NCI-H146 treated with DMSO at 0.1 percent for 48 hours (cell line): Measurements from ENCODE around the gene TJAP1.
"Not testable (repeated sequence)": the region's sequence is repeated elsewhere in the genome, so short reads cannot be mapped to it uniquely, and the experiment has no call there.

Experiments used
- DNase-seq: peaks from one replicate; lab custom pipeline; 2025; ENCODE audit not compliant: unreplicated experiment; lab: John Stamatoyannopoulos, UW

TJAP1 gene

DNA sequence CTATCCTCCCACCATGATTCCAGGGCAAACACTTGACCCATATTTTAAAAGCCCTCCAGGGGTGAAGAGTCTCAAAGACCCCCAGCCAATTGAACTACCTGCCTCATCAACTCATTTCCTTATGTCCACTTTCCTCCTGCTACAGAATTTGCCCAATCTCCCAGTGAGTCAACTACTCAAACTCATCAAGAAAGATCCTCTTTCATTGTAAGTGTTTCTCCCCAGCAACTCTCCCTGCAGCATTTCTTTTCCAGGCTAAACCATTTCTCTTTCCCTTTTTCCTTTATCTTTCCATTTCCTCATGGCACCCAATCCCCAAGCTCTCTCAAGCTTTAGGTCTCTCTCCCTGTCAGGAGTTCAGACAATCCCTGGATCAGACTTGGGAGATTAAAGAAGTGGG is 23.5 kb upstream of the TJAP1 start:
- no peak for DNase-seq

DNA sequence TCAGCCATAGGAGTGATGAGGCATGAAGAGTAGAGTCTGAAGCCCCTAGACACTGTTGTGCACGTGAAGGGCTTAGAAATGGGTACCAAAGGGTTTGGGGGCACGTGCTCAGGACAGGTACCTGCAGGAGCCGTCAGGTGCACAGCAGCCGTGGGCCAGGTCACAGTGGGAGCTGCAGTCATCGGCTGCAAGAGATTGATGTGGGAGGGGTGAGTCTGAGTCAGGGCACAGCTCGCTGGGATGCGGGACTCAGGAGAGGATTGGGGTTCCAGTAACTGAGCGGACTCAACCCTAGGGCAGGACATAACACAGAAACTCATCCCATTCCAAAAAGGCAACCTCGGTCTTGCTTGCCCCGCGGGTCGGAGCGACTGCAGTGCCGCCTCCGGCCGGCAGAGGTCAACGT is 23.1 kb upstream of the TJAP1 start:
- no peak for DNase-seq

- DNase-seq, result peak; percentile 77
These were observed 22.5 kb upstream of the TJAP1 start for GRCh38 chr6:43454696-43455530.

DNA sequence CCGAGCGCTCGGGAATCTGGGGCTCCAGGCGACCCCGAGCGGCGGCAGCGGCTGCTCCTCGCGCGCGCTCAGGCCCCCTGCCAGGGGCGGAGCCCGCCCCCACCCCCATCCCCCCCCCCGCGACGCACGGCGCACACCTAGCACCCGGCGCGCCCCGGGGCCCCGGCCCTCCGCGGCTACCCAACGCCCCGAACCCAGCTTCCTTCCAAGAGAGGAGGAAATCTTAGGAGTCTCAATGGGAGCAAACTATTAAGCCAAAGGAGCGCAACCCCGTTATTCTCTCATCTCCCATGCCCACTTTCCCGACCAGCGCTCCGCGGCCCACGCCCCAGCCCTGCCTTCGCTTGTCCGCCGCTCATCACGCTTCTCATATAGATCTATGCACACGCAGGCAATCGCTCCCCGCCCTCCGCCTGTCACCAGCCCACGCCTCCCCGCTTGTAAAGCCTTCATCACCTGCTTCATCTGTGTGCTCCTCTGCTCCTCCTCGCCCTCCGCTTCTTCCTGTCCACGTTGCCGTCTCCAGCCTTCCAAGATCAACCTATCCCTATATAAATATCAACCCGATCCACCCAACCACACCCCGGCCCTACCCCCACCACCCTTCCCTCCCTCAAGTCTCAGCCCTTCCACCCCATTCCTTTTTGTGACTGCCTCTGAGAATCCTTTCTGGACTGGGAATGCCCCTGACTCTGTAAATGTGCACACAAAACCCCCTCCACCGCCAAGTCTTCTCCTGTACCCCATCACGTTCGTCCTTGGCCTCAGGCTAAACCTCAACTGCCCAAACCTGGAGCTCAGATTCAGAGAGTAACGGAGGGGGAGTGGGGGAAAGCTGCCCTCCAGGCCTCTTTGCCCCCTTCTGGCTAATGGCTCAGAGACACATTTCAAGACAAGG is 21.6 kb upstream of the TJAP1 start, which contains the start of gene DLK2:
Gene DLK2, minus strand, starts transcription at position 18 of the 898 bp plus-strand sequence. CDS start 723 bp downstream, outside the sequence.
- DNase-seq, result peak; percentile 84

- peak; percentile 31 for DNase-seq
These were observed 19.7 kb upstream of the TJAP1 start for GRCh38 chr6:43457643-43458042.

DNA sequence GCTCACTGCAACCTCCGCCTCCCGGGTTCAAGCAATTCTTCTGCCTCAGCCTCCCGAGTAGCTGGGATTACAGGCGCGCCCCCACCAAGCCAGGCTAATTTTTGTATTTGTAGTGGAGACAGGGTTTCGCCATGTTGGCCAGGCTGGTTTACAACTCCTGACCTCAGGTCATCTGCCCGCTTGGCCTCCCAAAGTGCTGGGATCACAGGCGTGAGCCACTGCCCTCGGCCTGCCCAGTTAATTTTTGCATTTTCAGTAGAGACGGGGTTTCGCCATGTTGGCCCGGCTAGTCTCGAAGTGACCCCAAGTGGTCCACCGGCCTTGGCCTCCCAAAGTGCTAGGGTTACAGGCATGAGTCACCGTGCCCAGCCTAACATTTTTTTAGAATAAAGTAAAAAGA is 19.2 kb upstream of the TJAP1 start:
- not testable (repeated sequence) for DNase-seq

GRCh38 chr6:43459535-43459934 is 17.8 kb upstream of the TJAP1 start:
- DNase-seq, result no peak

GRCh38 chr6:43460032-43460431 is 17.3 kb upstream of the TJAP1 start:
- no peak for DNase-seq

DNA sequence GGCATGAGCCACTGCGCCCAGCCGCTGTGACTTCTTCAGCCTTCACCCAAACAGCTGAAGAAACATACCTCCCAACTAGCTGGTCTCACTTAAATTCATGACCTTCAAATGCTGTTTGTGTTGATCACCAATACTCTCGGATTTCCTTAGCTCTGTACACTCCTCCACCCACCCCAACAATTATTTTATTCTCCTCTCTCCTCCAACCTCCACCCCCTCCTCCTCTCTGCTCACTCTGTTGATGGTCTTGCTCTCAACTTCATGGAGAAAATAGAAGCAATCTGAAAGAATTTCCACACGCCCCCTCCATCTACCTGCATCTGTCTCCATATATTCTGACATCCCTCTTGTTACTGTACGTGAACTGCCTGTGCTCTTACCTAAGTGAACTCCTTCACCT is 15.4 kb upstream of the TJAP1 start:
- DNase-seq, result no peak

DNA sequence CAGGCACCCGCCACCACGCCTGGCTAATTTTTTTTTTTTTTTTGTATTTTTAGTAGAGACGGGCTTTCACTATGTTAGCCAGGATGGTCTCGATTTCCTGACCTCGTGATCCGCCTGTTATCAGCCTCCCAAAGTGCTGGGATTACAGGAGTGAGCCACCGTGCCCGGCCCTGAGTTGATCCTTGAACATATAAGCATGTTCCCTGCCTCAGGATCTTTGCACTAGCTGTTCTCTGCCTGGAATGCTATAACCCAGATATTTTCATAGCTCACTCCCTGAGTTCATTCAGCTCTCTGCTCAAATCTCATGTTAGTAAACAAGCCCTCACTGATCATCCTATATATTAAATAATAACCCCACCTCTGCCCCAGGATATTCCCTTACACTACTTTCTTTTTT is 13.0 kb upstream of the TJAP1 start:
- DNase-seq, result no peak

DNA sequence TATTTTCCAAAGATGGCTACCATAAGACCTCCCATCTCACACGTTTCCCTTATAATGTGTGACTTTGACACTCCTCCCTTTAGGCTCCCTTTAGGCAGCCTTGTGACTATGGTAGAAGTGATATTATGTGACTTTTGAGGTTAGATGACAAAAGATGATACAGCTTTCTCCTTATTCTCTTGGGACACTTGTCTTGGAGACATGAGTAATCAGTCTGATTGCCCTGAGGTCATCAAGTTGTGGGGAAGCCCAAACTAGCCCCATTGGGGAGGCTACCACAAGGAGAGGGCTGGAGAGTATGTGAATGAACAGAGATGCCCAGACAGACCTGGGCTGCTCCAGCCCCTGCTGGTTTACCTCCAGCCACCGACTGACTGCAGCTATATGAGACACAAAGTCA is 11.4 kb upstream of the TJAP1 start:
- no peak for DNase-seq

- DNase-seq, result not testable (repeated sequence)
These were observed 10.1 kb upstream of the TJAP1 start for GRCh38 chr6:43467265-43467664.

DNA sequence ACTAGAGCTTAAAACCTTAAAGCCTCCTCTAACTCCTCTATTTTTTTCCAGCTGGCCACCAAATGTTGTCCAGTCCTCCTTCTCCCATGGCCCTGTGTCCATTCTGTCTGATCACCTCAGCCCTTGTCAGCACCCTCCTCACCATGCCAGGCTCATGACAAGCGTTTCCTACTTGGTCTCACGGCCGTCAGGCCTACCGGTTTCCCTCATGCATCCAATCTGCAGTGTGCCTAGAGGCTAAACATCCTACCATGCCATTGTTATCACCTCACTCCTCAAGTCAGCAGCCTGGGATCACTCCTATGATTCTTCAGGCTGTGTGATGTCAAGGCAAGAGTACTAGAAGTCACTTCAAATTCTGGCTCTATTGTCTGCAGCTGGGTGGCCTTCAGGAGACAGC is 9.6 kb upstream of the TJAP1 start:
- DNase-seq, result no peak

GRCh38 chr6:43468240-43468639 is 9.1 kb upstream of the TJAP1 start:
- no peak for DNase-seq

DNA sequence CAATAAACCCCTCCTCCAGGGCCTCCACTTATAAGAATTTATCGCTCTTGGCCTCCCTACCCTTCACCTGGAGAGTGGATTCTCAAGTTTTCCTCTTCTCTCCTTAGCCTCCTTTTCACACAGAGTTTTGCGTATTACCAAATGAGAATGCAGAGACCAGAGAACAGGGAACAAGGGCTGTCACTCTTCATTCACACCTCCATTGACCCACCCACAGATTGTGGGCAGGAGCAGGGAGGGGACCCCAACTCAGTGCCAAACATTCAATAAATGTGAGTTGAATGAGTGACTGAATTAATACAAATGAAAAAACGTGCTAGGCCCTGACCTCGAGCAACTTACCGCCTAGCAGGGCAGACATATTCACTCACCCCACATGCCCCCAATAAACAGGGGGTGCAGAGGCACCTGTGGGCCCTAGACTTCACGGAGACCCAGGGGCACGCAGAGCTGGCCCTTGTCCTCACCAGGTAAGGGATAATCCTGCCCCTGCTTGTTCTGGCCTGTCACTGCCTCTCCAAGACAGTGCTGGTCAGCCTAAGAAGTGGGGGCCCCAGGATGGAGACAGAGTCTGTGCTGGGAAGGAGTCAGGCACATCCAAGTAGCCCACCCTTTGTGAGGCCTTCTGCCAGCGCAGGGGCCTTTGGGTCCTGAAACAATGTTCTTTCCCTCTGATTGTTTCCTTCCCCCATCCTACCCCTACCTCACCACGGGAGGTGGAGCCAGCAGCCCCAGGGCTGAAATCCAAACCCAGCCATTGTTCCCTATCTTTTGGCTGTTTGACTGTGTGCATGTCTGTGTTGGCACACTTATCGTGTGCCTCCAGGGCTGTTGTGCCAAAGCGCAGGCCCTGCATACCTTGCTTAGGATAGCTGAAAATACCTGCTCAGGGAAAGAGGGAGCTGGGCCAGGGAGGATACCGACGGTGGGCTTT is 8.4 kb upstream of the TJAP1 start:
- peak; percentile 84 for DNase-seq

DNA sequence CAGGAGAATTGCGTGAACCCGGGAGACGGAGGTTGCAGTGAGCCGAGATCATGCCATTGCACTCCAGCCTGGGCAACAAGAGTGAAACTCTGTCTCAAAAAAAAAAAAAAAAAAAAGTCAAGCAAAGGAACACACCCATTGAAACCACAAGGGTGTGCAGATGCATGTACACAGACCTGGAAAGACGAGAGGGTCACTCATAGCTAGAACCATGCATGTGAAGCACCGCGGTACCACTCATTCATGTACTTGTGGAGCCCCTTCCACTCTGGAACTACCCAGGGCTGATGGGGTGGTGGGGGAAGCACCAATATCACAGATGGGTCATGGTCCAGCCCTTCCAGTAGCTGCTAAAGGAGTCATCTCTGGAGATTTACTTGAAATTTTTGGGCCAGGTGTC is 7.4 kb upstream of the TJAP1 start:
- no peak for DNase-seq

DNA sequence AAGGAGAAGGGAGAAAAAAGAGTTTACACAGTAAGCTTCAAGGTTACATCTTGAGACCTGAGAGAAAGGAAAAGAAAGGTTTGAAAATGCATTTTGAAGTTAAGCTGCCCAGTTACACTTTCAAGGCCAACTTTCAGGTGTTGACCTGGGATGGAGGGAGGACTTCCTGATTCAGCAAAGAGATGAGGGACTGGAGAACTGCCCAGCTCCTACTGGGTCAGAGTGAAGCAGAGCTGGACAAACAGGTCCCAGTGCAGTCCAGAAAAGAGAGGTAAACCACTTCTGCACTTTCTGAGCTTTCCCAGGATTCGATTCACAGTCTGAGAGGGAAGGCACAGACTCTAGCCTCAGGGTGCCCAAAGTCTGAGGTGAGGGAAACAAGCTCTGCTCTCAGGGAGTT is 6.0 kb upstream of the TJAP1 start:
- no peak for DNase-seq

- DNase-seq, result no peak
These were observed 4.9 kb upstream of the TJAP1 start for GRCh38 chr6:43472515-43472914.

- no peak for DNase-seq
These were observed 1.9 kb upstream of the TJAP1 start for GRCh38 chr6:43475516-43475915.

DNA sequence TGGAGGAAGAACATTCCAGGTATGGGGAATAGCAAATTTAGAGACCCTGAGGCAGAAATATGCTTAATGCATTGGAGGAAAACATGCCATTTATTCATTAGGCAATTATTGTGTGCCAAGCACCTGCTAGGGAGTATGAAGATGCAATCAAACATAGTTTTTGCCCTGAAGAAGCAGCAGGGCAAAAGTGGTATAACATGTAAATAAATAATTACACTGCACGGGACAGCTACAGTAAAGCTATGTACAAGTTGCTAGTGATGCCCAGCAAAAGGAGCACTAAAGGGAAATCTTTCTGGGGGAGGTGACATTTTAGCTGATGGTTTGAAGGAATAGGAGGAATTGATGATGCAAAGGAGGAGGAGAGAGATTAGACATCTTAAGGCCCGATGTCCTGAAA is 624 bp upstream of the TJAP1 start:
- no peak for DNase-seq

DNA sequence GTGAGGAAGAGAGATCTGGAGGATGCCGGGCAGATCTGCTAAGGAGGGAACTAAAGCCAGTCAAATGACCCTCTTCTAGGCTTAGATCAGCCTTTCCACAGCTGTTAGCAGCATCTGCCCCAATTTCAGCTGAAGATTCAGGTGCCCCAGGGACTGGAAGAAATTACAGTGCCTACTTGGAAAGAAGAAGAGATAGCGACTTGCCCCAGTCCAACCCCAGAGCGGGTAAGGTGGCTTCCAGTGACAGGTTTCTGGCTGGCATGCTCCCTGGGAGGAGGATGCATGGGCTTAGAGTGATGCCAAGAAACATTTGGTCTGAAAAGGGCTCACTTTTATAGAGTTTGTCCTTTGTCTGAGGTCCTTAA is 620 bp downstream of the TJAP1 start:
- DNase-seq, result no peak
